GM21360 (cell line): ENCODE measurements around the gene PAX5.
A peak's percentile ranks its signal among the peaks of the same experiment; 100 is the strongest.

Source experiments
- ATAC-seq: cut with Tn5 transposase; IDR thresholded peaks from one replicate; pipeline ENCODE4 v1.9.1; 2021; ENCODE audit warnings: mild to moderate bottlenecking, moderate library complexity; ENCODE audit not compliant: unreplicated experiment

Gene PAX5

GRCh38 chr9:37025823-37026112 lies 8.3 kb downstream of the PAX5 start:
- no peak for ATAC-seq

DNA sequence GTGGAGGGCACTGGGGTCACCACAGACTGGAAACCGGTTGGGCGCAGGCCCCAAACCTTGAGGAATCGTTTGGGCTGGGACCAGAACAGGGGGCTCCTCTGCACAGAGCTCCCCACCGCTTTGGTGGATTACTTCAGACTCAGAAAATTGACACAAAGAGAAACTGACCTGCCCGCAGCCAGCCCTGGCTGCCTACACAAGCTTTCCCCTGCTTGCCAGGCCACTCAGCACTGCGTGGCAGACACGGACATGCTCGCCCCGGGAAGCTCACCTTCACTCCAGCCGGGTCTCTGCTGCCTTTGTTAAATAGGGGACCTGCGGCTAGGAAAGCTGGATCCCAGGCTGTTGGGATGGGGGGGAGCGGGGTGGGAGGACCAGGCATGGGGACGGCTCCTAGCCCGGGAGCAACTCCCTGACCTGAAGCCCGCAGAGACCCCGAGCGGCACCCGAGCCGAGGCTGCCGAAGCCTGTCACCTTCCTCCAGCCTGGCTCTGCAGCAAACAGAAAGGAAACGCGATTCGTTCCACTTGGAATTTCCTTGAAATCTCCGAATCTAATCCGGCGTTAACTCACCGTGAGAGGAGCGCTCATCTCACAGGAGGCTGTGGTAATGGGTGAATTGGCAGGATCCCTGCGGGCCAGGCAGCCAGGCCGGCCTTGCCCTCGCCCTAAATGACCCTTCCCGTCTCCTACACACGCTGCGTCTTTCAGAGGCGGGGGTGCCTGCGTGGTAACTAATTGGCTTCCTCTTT lies 8.8 kb downstream of the PAX5 start:
- ATAC-seq = no peak

DNA sequence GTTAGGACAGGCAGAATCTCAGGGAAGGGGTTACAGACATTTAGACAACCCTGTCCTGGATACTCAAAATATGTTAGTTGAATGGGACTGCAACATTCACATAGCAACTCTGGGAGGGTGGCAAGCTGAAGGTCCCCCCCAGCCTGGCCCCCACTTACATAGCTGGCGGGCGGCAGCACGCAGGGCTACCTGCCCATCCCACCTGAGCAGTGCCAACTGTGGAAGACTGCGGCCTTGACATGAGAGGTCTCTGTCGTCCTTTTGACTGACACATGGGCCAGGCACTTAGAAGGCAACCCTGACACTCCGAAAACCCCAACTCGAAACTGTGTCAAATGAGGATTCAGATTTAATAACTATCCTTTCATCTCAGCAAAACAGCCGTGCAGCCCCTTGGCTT lies 16.5 kb downstream of the PAX5 start:
- no peak for ATAC-seq

DNA sequence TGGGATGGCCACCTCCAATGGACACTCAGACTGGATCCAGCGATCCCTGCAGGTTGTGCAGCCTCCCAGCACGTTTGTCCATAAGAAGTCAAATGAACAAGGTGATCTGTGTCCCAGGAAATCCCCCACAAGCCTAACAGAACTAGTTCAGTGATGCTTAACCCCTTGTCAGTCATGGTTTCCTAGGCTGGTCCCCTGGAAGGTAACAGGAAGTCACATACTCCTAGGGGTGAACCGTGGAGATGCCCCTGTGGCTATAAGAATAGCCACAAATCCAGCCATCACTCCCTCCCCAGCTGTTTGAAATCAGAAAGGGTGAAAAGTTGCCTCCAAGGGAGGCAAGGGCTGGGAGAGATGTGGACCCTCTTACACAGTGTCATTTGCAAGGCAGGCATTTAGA lies 22.5 kb downstream of the PAX5 start:
- no peak for ATAC-seq

- ATAC-seq = no peak
These were observed 23.1 kb downstream of the PAX5 start for GRCh38 chr9:37010976-37011375.

DNA sequence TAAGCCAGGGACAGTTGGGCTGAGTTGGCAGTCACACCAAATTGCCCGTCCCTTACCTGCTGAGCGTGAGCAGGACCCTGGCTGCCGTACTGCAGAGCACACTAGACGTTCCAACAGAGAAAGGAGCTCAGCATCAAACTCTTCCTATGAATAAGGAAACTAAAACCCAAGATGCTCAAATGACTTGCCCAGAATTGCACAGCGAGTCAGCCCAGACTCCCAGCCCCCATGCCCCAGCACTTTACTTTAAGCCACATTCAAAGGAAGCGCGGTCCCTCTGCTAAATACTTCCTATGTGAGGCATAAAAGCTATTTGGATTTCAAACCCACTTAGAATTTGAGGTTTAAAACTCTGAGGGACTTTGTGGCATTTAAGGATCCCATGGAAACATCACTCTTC lies 23.9 kb downstream of the PAX5 start:
- peak; percentile 40 for ATAC-seq

GRCh38 chr9:37007295-37007694 lies 26.8 kb downstream of the PAX5 start:
- no peak for ATAC-seq

GRCh38 chr9:37005517-37006140 lies 28.4 kb downstream of the PAX5 start:
- ATAC-seq = no peak

GRCh38 chr9:37004424-37004935 lies 29.6 kb downstream of the PAX5 start:
- ATAC-seq = no peak

DNA sequence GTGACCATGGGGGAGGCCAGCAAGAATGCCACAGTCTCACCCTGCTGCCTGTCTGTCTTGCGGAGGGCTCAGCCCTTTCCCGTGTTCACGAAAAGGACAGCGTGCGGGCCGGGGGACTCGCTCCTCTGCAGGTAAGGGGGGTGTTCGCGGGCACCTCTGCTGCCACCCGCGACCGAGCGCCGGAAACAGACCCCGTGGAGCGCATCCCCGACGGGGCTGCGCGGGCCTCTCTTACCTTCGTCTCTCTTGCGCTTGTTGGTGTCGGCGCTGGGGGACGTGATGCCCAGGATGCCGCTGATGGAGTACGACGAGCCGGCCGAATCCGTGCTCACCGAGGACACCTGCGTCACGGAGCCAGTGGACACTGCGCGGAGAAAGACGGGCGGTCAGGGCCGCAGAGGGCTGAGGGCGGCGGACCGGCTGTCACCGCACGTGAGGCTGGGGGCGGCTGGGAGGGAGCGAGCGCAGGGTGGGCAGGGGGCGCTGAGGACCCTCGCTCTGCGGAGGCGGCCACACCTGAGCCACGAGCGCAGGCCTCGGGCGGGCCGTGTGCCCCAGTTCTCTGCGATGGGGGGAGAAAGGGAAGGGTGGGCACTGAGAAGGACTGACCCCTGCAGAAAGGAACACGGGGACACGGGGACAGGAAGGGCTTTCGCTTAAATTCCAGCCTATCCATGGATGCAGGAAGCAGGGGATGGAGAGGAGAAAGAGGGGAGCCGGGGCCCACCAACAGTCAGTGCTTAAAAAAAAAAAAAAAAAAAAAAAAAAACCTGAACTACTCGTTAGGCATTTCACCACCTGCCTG lies 31.5 kb downstream of the PAX5 start:
- no peak for ATAC-seq

DNA sequence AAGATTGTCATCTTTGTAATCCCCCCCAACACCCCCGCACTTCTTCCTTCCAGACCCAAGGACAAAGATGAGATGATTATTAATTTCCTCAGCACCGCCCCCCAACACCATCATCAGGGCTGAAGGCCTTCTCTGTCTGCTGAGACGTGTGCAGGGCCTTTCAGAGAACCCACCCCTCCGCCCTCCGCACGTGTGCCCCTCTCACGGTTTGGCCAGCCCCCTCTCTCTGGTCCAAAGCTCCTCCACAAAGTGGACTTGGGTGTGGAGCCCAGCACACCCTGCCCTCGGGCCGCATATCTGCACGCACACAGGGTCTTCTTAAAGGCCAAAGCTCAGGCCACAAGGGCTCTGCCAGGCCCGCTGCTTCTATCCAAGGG lies 32.0 kb downstream of the PAX5 start:
- no peak for ATAC-seq

DNA sequence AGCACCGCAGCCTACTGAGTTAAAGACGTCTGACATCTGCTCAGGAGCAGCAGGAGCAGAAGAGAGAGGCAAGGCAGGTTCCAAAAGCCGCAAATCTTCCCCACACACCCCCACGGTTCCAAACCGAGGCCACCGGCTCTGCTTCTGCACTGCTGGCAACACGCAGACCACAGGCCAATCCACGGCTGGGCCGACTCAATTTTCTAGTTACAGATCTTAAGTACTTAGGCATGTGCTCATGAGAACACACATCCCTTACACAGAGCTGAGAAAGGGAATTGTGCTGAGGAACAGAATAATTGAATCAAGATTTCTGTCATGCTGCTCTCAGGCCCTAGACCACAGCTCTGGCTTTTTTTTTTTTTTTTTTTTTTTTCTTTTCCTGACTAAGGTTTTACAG lies 32.6 kb downstream of the PAX5 start:
- no peak for ATAC-seq

DNA sequence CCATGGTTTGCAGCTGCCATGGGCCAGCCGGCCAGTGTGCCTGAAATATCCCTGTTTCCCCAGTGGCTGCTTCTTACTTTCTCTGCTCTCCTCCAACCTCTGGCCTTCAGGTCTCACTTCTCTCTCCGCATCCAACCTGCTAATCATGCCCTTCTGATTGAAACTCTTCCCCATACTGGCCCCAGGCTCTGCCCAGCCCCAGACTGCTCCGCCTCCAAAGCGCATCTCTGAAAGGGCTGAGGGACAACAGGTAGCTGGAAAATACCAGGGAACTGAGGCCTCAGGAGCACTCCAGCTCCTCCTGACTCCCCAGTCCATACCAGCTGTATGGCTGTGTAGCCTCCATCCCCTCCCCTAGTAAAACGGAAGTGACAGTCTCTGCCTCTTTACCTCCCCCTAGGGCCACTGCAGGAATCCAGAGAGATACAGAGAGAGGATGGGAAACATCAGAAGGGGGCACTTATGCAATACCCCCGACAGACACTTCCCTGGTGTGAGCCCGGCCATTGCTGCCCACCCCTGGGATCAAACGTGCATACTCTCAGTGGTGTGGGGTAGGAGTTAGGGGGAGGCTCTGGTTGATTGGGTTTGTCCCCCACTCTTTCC lies 34.2 kb downstream of the PAX5 start:
- no peak for ATAC-seq

- no peak for ATAC-seq
These were observed 36.7 kb downstream of the PAX5 start for GRCh38 chr9:36997414-36997813.

GRCh38 chr9:36996706-36997086 lies 37.4 kb downstream of the PAX5 start:
- ATAC-seq = no peak

GRCh38 chr9:36995927-36996705 lies 38.0 kb downstream of the PAX5 start:
- ATAC-seq = peak; percentile 26

DNA sequence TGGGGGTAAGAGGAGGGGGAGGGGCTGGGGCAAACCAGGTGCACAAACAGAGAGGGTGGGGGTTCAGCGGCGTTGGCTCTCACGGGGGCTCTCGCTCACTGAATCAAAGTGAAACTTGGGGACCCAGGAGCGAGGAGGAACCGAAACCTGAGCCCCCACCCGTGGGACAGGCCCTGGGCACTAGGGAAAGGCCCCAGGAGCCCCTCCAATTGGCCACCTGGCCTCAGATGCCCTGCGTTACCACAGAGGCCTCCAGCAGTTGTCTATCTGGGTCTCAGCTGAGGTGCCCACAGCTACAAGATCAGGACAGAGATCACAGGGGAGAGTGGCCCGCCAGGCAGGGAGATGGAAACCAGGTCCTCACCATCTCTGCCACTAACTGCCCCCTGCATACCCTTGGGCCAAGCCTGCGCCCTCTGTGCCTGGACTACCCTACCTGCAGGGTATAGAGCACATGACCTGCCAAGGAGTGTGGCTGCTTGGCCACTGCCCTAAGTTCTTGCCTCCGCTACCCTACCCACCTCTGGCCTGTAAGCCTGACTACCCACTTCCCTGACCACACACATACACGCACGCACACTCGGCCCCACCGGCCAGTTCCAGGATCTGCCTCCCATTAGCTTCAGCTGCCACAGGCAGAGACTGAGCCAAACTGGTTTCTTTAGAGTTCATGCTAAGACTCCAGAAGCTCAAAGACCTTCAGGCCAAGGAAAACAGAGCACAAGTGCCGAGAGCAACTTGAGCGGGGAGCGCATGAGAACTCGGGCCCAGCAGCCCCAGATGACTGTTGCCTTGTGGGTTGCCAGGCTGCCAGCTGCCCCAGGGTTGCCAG lies 39.9 kb downstream of the PAX5 start:
- peak; percentile 49 for ATAC-seq

DNA sequence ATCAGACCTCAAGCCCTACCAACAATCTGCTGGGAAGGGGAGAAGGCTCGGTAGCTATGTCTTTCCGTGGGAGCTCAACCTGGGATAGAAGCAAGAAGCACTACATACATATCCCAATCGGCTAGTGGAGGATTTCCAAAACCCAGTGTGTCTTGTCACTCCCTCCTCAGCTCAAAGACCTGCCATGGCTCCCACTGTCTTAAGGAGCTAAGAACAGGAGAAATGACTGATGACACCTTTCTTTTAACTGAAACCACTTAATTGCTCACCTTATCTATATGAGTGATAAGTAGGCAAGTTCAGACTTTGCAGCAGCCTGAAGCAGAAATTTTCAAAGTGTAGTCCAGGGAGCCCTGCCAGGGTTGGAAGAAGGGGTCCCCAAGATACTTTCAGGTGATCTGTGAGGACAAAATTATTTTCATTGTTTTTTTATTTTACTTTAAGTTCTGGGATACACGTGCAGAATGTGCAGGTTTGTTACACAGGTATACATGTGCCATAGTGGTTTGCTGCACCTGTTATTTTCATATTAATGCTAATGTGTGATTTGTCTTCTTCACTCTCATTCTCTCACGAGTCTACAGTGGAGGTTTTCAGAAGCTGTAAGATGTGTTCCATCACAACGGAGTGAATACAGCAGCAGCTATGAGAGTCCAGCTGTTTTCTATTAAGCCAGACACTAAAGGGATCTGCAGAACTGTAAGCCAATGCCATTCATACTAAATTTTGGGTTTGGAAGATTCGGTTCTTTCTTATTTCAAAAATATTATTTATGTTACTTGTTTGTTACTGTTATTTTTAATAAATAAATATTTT lies 41.4 kb downstream of the PAX5 start:
- no peak for ATAC-seq

GRCh38 chr9:36991516-36992134 lies 42.4 kb downstream of the PAX5 start:
- ATAC-seq = no peak
